ENCODE data around the gene SLC27A4. TPM values are rescaled to one million over a fixed set of nuclear protein-coding genes. Genes with fewer than 3 reads are reported as not detected.
A peak's percentile ranks its signal among the peaks of the same experiment; 100 is the strongest.

The SLC27A4 gene
- total and polyA plus RNA-seq, 4 donors, result 6.8 to 29.7 (median 24.2) TPM

GRCh38 chr9:128298535-128299482 lies 41.5 kb upstream of the SLC27A4 start:
- peak in 2 of 3 donors; percentile 14 to 39 for DNase-seq
- no peaks in the 10 kb centered on the region for H3K9me3 ChIP-seq (ENCODE audit: control insufficient read depth in 4 of 4, insufficient read depth in 3 of 4, low read length in 3 of 4)
- no peak for ATAC-seq (ENCODE audit: insufficient read depth, low FRiP score)

GRCh38 chr9:128304136-128304970 lies 36.0 kb upstream of the SLC27A4 start:
- DNase-seq (no peak), ATAC-seq (ENCODE audit: insufficient read depth, low FRiP score) (no peak)
- whole genome bisulfite sequencing, 2 donors, result 85 to 91% methylated on average over 9 of the region's 9 CpGs
- no peak overlapping the region for H3K27ac ChIP-seq (ENCODE audit: low read depth in 1 of 2, low read length in 1 of 2)
- no peaks in the 10 kb centered on the region for H3K9me3 ChIP-seq (ENCODE audit: control insufficient read depth in 4 of 4, insufficient read depth in 3 of 4, low read length in 3 of 4)
- H3K9ac ChIP-seq (ENCODE audit: insufficient read depth in 1 of 2, low read length in 2 of 2), result no peak overlapping the region
- no peak for TF ChIP-seq CTCF (IDR thresholded peaks at IDR 0.05; ENCODE audit: control extremely low read depth, extremely low read depth)
- no peak overlapping the region for H3K4me3 ChIP-seq
- peaks cover 0 to 6% (median 2%) of the 10 kb centered on the region in 4 donors for H3K36me3 ChIP-seq (ENCODE audit: control insufficient read depth in 4 of 4, insufficient read depth in 4 of 4, low read length in 4 of 4)
- H3K4me1 ChIP-seq (ENCODE audit: control insufficient read depth in 5 of 5, insufficient read depth in 5 of 5, low read length in 5 of 5), result no peaks in the 10 kb centered on the region
- no peaks in the 10 kb centered on the region for H3K27me3 ChIP-seq (ENCODE audit: control insufficient read depth in 3 of 3, insufficient read depth in 3 of 3, low read length in 2 of 3)

More at GRCh38 chr9:128298535-128299482, 41.5 kb upstream of the SLC27A4 start:
- Histone ChIP-seq H3K27ac (ENCODE audit: low read depth in 1 of 2, low read length in 1 of 2) (no peak overlapping the region), H3K36me3 (ENCODE audit: control insufficient read depth in 4 of 4, insufficient read depth in 4 of 4, low read length in 4 of 4) (peaks cover 0 to 3% (median 0%) of the 10 kb centered on the region in 4 donors), H3K9ac (ENCODE audit: insufficient read depth in 1 of 2, low read length in 2 of 2) (no peak overlapping the region), H3K27me3 (ENCODE audit: control insufficient read depth in 3 of 3, insufficient read depth in 3 of 3, low read length in 2 of 3) (no peaks in the 10 kb centered on the region), H3K4me3 (no peak overlapping the region), H3K4me1 (ENCODE audit: control insufficient read depth in 5 of 5, insufficient read depth in 5 of 5, low read length in 5 of 5) (peaks cover 0 to 5% (median 0%) of the 10 kb centered on the region in 5 donors)
- no peak for TF ChIP-seq CTCF (IDR thresholded peaks at IDR 0.05; ENCODE audit: control extremely low read depth, extremely low read depth)
- WGBS, 2 donors, result 87 to 92% methylated on average over 20 of the region's 20 CpGs

- Histone ChIP-seq H3K9me3 (ENCODE audit: control insufficient read depth in 4 of 4, insufficient read depth in 3 of 4, low read length in 3 of 4) (no peaks in the 10 kb centered on the region), H3K4me1 (ENCODE audit: control insufficient read depth in 5 of 5, insufficient read depth in 5 of 5, low read length in 5 of 5) (no peaks in the 10 kb centered on the region), H3K9ac (ENCODE audit: insufficient read depth in 1 of 2, low read length in 2 of 2) (no peak overlapping the region), H3K27me3 (ENCODE audit: control insufficient read depth in 3 of 3, insufficient read depth in 3 of 3, low read length in 2 of 3) (no peaks in the 10 kb centered on the region), H3K27ac (ENCODE audit: low read depth in 1 of 2, low read length in 1 of 2) (no peak overlapping the region), H3K36me3 (ENCODE audit: control insufficient read depth in 4 of 4, insufficient read depth in 4 of 4, low read length in 4 of 4) (peaks cover 0 to 12% (median 3%) of the 10 kb centered on the region in 4 donors), H3K4me3 (no peak overlapping the region)
- DNase-seq (no peak), ATAC-seq (ENCODE audit: insufficient read depth, low FRiP score) (no peak)
- WGBS, 2 donors, result 77 to 81% methylated on average over 5 of the region's 5 CpGs
- TF ChIP-seq CTCF (IDR thresholded peaks at IDR 0.05; ENCODE audit: control extremely low read depth, extremely low read depth), result no peak
These were observed 35.4 kb upstream of the SLC27A4 start for GRCh38 chr9:128304971-128305288.

Data from lung (tissue), 12 donors.